A549 (cell line): ENCODE results near the gene SHMT2. TPM values are rescaled to one million over a fixed set of nuclear protein-coding genes. Genes with fewer than 3 reads are reported as not detected.

Experiments
- ATAC-seq, 2 experiments: fragments of 200-7000 bp in 1 of 2; fragments of >200 bp in 1 of 2; cut with Nextera tagmentation in 1 of 2; cut with Tn5 transposase in 1 of 2; 3 replicates each; pipeline versions ENCODE4 v1.8.0 to v1.9.1; 2018 to 2020; ENCODE audit warnings: mild to moderate bottlenecking in 1 of 2, moderate library complexity in 1 of 2
- CTCF ChIA-PET: fragments of 300-600 bp; sonication (Branson Sonifier 250); formaldehyde crosslinking; extraction: SDS; loops from one replicate; lab custom pipeline; 2021; ENCODE audit warnings: antibody characterized with exemption, inconsistent platforms; lab: Yijun Ruan, JAX
- POLR2A ChIA-PET: fragments of 350-600 bp; formaldehyde crosslinking; extraction: SDS; loops from one replicate; lab custom pipeline; 2021; ENCODE audit warnings: antibody characterized with exemption, inconsistent platforms; lab: Yijun Ruan, JAX
- DNase-seq, 2 experiments: peaks; one replicate each; pipeline versions ENCODE4 v3.0.0 to v3.0.0-alpha.2; 2011 to 2016; ENCODE audit warnings: low read depth in 1 of 2, low spot score in 1 of 2
- FAIRE-seq: peaks from 2 replicates; lab custom pipeline; 2011; peaks lifted over from hg19 to GRCh38; lab: Jason Lieb, UNC
- H3K27ac ChIP-seq, 2 experiments: fragments of >200 bp; sonication (Bioruptor Twin); formaldehyde crosslinking; 3 replicates each; pipeline ENCODE4 v1.5.1; 2016 to 2017
- H3K4me1 ChIP-seq: fragments of >200 bp; sonication (Bioruptor Twin); formaldehyde crosslinking; 3 replicates; pipeline ENCODE4 v1.6.1; 2016
- H3K4me2 ChIP-seq: fragments of >200 bp; sonication (Bioruptor Twin); formaldehyde crosslinking; 3 replicates; pipeline ENCODE4 v1.6.1; 2016
- H3K4me3 ChIP-seq: fragments of >200 bp; sonication (Bioruptor Twin); formaldehyde crosslinking; 3 replicates; pipeline ENCODE4 v1.5.1; 2016
- H3K9me3 ChIP-seq: fragments of >200 bp; sonication (Bioruptor Twin); formaldehyde crosslinking; 3 replicates; pipeline ENCODE4 v1.6.1; 2016
- CEBPB ChIP-seq, 2 experiments: fragments of >200 bp in 1 of 2; sonication (Bioruptor Twin) in 1 of 2; formaldehyde crosslinking in 1 of 2; IDR thresholded peaks; 2 replicates each; pipeline ENCODE4 v1.6.1; 2012 to 2016
- CHD4 ChIP-seq: fragments of 200-600 bp; sonication (generic); IDR thresholded peaks from 2 replicates; pipeline ENCODE4 v1.6.1; 2016; ENCODE audit warnings: antibody characterized with exemption, mild to moderate bottlenecking, borderline replicate concordance
- E2F6 ChIP-seq: IDR thresholded peaks from 2 replicates; pipeline ENCODE4 v1.6.1; 2012; ENCODE audit warnings: low read depth, borderline replicate concordance
- EHF ChIP-seq: fragments of 250-450 bp; sonication (Bioruptor Pico); IDR thresholded peaks from 2 replicates; pipeline ENCODE4 v1.5.0; 2020; ENCODE audit warnings: mild to moderate bottlenecking
- EP300 ChIP-seq, 2 experiments: fragments of >200 bp; sonication (Bioruptor Twin); formaldehyde crosslinking; IDR thresholded peaks; 2 replicates in 1 of 2; 3 replicates in 1 of 2; pipeline ENCODE4 v1.6.1; 2016 to 2017
- JUNB ChIP-seq: fragments of >200 bp; sonication (Bioruptor Twin); formaldehyde crosslinking; IDR thresholded peaks from 2 replicates; pipeline ENCODE4 v1.6.1; 2016
- KDM1A ChIP-seq: fragments of 200-600 bp; sonication (generic); IDR thresholded peaks from 2 replicates; pipeline ENCODE4 v1.6.1; 2016; ENCODE audit warnings: low read depth, mild to moderate bottlenecking
- MAX ChIP-seq: IDR thresholded peaks from 2 replicates; pipeline ENCODE4 v1.6.1; 2012
- MAZ ChIP-seq: fragments of 150-350 bp; IDR thresholded peaks from 2 replicates; pipeline ENCODE4 v1.6.1; 2014; ENCODE audit warnings: antibody characterized with exemption, low read depth, low read length, borderline replicate concordance
- NFE2L2 ChIP-seq: fragments of 150-350 bp; conservative IDR thresholded peaks from 2 replicates; pipeline ENCODE4 v1.6.1; 2014; ENCODE audit warnings: low read length
- NPAS2 ChIP-seq: fragments of 250-450 bp; sonication (Bioruptor Pico); IDR thresholded peaks from 2 replicates; pipeline ENCODE4 v1.8.0; 2022; ENCODE audit warnings: mild to moderate bottlenecking, moderate library complexity, borderline replicate concordance
- NR3C1 ChIP-seq: fragments of >200 bp; sonication (Bioruptor Twin); formaldehyde crosslinking; IDR thresholded peaks from 3 replicates; pipeline ENCODE4 v1.6.1; 2017
- PBX3 ChIP-seq: IDR thresholded peaks from 2 replicates; pipeline ENCODE4 v1.6.1; 2012
- PHF8 ChIP-seq: fragments of 200-600 bp; sonication (generic); IDR thresholded peaks from 2 replicates; pipeline ENCODE4 v1.6.1; 2016; ENCODE audit warnings: low read depth, mild to moderate bottlenecking, antibody characterized with exemption, moderate library complexity, borderline replicate concordance
- RAD21 ChIP-seq, 2 experiments: fragments of >200 bp in 1 of 2; sonication (Bioruptor Twin) in 1 of 2; formaldehyde crosslinking in 1 of 2; IDR thresholded peaks in 1 of 2; conservative IDR thresholded peaks in 1 of 2; 2 replicates in 1 of 2; 3 replicates in 1 of 2; pipeline ENCODE4 v1.6.1; 2012 to 2018; ENCODE audit warnings: inconsistent platforms in 1 of 2
- REST ChIP-seq: fragments of 200-600 bp; sonication (generic); IDR thresholded peaks from 2 replicates; pipeline ENCODE4 v1.6.1; 2016; ENCODE audit warnings: antibody characterized with exemption, mild to moderate bottlenecking, moderate library complexity
- RFX5 ChIP-seq: fragments of 450-650 bp; IDR thresholded peaks from 2 replicates; pipeline ENCODE4 v1.7.1; 2014; ENCODE audit warnings: antibody characterized with exemption, mild to moderate bottlenecking, moderate library complexity
- RNF2 ChIP-seq: fragments of 200-600 bp; sonication (generic); IDR thresholded peaks from 2 replicates; pipeline ENCODE4 v1.6.1; 2016; ENCODE audit warnings: low read depth, mild to moderate bottlenecking, antibody characterized with exemption, moderate library complexity, borderline replicate concordance
- SREBF2 ChIP-seq: fragments of 450-650 bp; IDR thresholded peaks from 2 replicates; pipeline ENCODE4 v1.6.1; 2014; ENCODE audit warnings: mild to moderate bottlenecking, moderate library complexity
- USF2 ChIP-seq: fragments of 450-650 bp; IDR thresholded peaks from 2 replicates; pipeline ENCODE4 v1.6.1; 2014; ENCODE audit warnings: antibody characterized with exemption
- ZFP36 ChIP-seq: fragments of 450-650 bp; IDR thresholded peaks from 2 replicates; pipeline ENCODE4 v1.6.1; 2014; ENCODE audit warnings: borderline replicate concordance; ENCODE audit not compliant: partially characterized antibody
- ZNF302 ChIP-seq: fragments of 250-450 bp; sonication (Bioruptor Pico); IDR thresholded peaks from 2 replicates; pipeline ENCODE4 v1.9.0; 2021; ENCODE audit warnings: inconsistent platforms, mild to moderate bottlenecking, moderate library complexity
- ZSCAN20 ChIP-seq: fragments of 250-450 bp; sonication (Bioruptor Pico); IDR thresholded peaks from 2 replicates; pipeline ENCODE4 v1.8.0; 2022; ENCODE audit warnings: mild to moderate bottlenecking, moderate library complexity
- WGBS: methylation state at CpG from one replicate; pipeline ENCODE4 v1.1.6; 2017; ENCODE audit errors: missing lambda C conversion rate; 5-methylcytosine and 5-hydroxymethylcytosine counted together
- polyA plus RNA-seq, 4 experiments: library from polyadenylated mRNA; depleted of rRNA in 3 of 4; stranded (reverse); fragments of >200 nt; fragmentation: RNase III in 1 of 4; extraction: RNeasy Plus Mini Kit Qiagen cat#74134 plus additional on column Dnase treatment in 1 of 4; gene quantifications; 2 replicates in 3 of 4; 3 replicates in 1 of 4; pipeline ENCODE4 v1.2.3, GENCODE V29; 2011 to 2017

Gene SHMT2
- polyA plus RNA-seq, 2 of the 4 experiments (the other 2 are of a cell fraction), result 113 to 156 TPM

- ChIA-PET CTCF (interaction anchor here (0.6 to 8.5 kb wide), 2 partner anchors 16 to 44 kb away, joined by 3 to 615 read pairs; partner anchors contain the start of gene SHMT2), POLR2A (no interaction called here)
- FAIRE-seq (no peak), ATAC-seq (no peak), DNase-seq (no peak)
- Histone ChIP-seq H3K4me1 (peaks cover 17% of the 10 kb centered on the region; the same call in 2 of the 3 replicates), H3K4me3 (no peak overlapping the region), H3K27ac (no peak overlapping the region), H3K9me3 (no peaks in the 10 kb centered on the region), H3K4me2 (no peak overlapping the region)
- TF ChIP-seq RFX5 (no peak), CEBPB (IDR thresholded peaks at IDR 0.05) (no peak), MAZ (no peak), KDM1A (no peak), NFE2L2 (no peak), PHF8 (no peak), NR3C1 (no peak), ZSCAN20 (CRISPR knock-in tag) (no peak), RAD21 (conservative IDR thresholded peaks at IDR 0.05 in 1 of 2, IDR thresholded peaks at IDR 0.05 in 1 of 2) (no peak)
- 69% methylated on average over 11 of the region's 14 CpGs for WGBS
Measured at GRCh38 chr12:57219205-57219992, 10.1 kb upstream of the SHMT2 start.

GRCh38 chr12:57219993-57220754 lies 9.3 kb upstream of the SHMT2 start:
- no peak for DNase-seq
- 75% methylated on average over 20 of the region's 38 CpGs for WGBS
- no peak for FAIRE-seq
- H3K4me2 ChIP-seq, result no peak overlapping the region
- no peak overlapping the region for H3K4me3 ChIP-seq
- POLR2A ChIA-PET, result no interaction called here
- peaks cover 17% of the 10 kb centered on the region; the same call in 2 of the 3 replicates for H3K4me1 ChIP-seq
- H3K9me3 ChIP-seq, result no peaks in the 10 kb centered on the region
- H3K27ac ChIP-seq, result no peak overlapping the region
- no peak for ATAC-seq
- no peak for TF ChIP-seq NPAS2
- TF ChIP-seq CEBPB (IDR thresholded peaks at IDR 0.05), result no peak
- no peak for TF ChIP-seq EHF (CRISPR knock-in tag)
- TF ChIP-seq RNF2, result no peak
- no peak for TF ChIP-seq ZFP36
- no peak for TF ChIP-seq USF2
- no peak for TF ChIP-seq REST
- no peak for TF ChIP-seq PBX3
- no peak for TF ChIP-seq ZSCAN20 (CRISPR knock-in tag)
- no peak for TF ChIP-seq MAX
- no peak for TF ChIP-seq JUNB
- no peak for TF ChIP-seq SREBF2
- no peak for TF ChIP-seq ZNF302 (CRISPR knock-in tag)
- no peak for TF ChIP-seq E2F6
- no peak for TF ChIP-seq MAZ
- TF ChIP-seq CHD4, result no peak
- TF ChIP-seq EP300 (IDR thresholded peaks at IDR 0.05), result no peak
- TF ChIP-seq, all 56 proteins: peak for 0
- CTCF ChIA-PET, result interaction anchor here (8.5 kb wide), 1 partner anchor 15 kb away, joined by 615 read pairs; the partner anchor contains the start of gene SHMT2
